ENCODE data around the gene HEMGN.

GRCh38 chr9:97966493-97966892, 28.5 kb upstream of the HEMGN start:
- TF ChIP-seq MEIS2 (CRISPR knock-in tag; IDR thresholded peaks at IDR 0.05) (no peak), ZNF790 (CRISPR knock-in tag; IDR thresholded peaks at IDR 0.05; ENCODE audit: borderline replicate concordance) (no peak), CTCF (CRISPR knock-in tag; IDR thresholded peaks at IDR 0.05) (no peak), POLR2A (IDR thresholded peaks at IDR 0.05; ENCODE audit: insufficient read depth in 1 of 2, low read depth in 2 of 2, low read length in 2 of 2) (no peak), KDM1A (CRISPR knock-in tag; IDR thresholded peaks at IDR 0.05) (no peak), MXI1 (IDR thresholded peaks at IDR 0.05; ENCODE audit: borderline replicate concordance, low read depth, low read length) (no peak), NFIC (IDR thresholded peaks at IDR 0.05; ENCODE audit: low read length) (no peak), RAD21 (CRISPR knock-in tag; IDR thresholded peaks at IDR 0.05) (no peak), RERE (CRISPR knock-in tag; IDR thresholded peaks at IDR 0.05; ENCODE audit: low read depth) (no peak), ZNF768 (CRISPR knock-in tag; IDR thresholded peaks at IDR 0.05) (no peak)
